GM21423 (cell line): ENCODE data around the gene DRAP1.
"Not testable (repeated sequence)": the region's sequence is repeated elsewhere in the genome, so short reads cannot be mapped to it uniquely, and the experiment has no call there.

ENCODE experiments used
- ATAC-seq: cut with Tn5 transposase; IDR thresholded peaks from one replicate; pipeline ENCODE4 v1.9.1; 2021; ENCODE audit warnings: mild to moderate bottlenecking, moderate library complexity; ENCODE audit not compliant: unreplicated experiment

Gene DRAP1

GRCh38 chr11:65886826-65887722 is 32.2 kb upstream of the DRAP1 start:
- no peak for ATAC-seq

GRCh38 chr11:65887723-65888162 is 31.5 kb upstream of the DRAP1 start:
- no peak for ATAC-seq

GRCh38 chr11:65888163-65888814 is 30.9 kb upstream of the DRAP1 start, which contains the start of gene FIBP:
Gene FIBP (minus strand): TSS chr11:65888471. CDS start chr11:65888418, 53 bp downstream.
- ATAC-seq, result peak; percentile 42

GRCh38 chr11:65890324-65891218 is 28.7 kb upstream of the DRAP1 start, which contains the start of gene CCDC85B:
Gene CCDC85B (plus strand): TSS chr11:65890673. CDS start chr11:65890784, 111 bp downstream.
- ATAC-seq, result peak; percentile 48

GRCh38 chr11:65891219-65892136 is 27.7 kb upstream of the DRAP1 start:
- ATAC-seq, result no peak

- ATAC-seq, result not testable (repeated sequence)
These were observed 27.1 kb upstream of the DRAP1 start for GRCh38 chr11:65892137-65892540.

GRCh38 chr11:65892661-65893317 is 26.4 kb upstream of the DRAP1 start:
- ATAC-seq, result no peak

- no peak for ATAC-seq
These were observed 25.1 kb upstream of the DRAP1 start for GRCh38 chr11:65894034-65894591.

GRCh38 chr11:65895482-65895981 is 23.7 kb upstream of the DRAP1 start:
- no peak for ATAC-seq

- ATAC-seq, result no peak
These were observed 22.9 kb upstream of the DRAP1 start for GRCh38 chr11:65896034-65896999.

GRCh38 chr11:65897020-65897471 is 22.2 kb upstream of the DRAP1 start:
- ATAC-seq, result no peak

GRCh38 chr11:65898656-65899355 is 20.4 kb upstream of the DRAP1 start:
- no peak for ATAC-seq

- ATAC-seq, result no peak
These were observed 19.7 kb upstream of the DRAP1 start for GRCh38 chr11:65899356-65900124.

- ATAC-seq, result peak; percentile 79
These were observed 18.9 kb upstream of the DRAP1 start, which contains the start of gene FOSL1 for GRCh38 chr11:65900125-65900898. Gene FOSL1 (minus strand): TSS chr11:65900388. CDS start chr11:65900339, 49 bp downstream.

GRCh38 chr11:65900899-65901180 is 18.4 kb upstream of the DRAP1 start:
- ATAC-seq, result no peak
